ENCODE results near the gene EMP2.
"Not testable (repeated sequence)": the region's sequence is repeated elsewhere in the genome, so short reads cannot be mapped to it uniquely, and the experiment has no call there.

EMP2 gene

GRCh38 chr16:10525214-10525825 is 55.1 kb downstream of the EMP2 start:
- no peak for DNase-seq (ENCODE audit: extremely low read depth in 1 of 2, low read depth in 1 of 2)

- DNase-seq (ENCODE audit: extremely low read depth in 1 of 2, low read depth in 1 of 2), result no peak
Measured at GRCh38 chr16:10522966-10523365, 57.4 kb downstream of the EMP2 start.

DNA sequence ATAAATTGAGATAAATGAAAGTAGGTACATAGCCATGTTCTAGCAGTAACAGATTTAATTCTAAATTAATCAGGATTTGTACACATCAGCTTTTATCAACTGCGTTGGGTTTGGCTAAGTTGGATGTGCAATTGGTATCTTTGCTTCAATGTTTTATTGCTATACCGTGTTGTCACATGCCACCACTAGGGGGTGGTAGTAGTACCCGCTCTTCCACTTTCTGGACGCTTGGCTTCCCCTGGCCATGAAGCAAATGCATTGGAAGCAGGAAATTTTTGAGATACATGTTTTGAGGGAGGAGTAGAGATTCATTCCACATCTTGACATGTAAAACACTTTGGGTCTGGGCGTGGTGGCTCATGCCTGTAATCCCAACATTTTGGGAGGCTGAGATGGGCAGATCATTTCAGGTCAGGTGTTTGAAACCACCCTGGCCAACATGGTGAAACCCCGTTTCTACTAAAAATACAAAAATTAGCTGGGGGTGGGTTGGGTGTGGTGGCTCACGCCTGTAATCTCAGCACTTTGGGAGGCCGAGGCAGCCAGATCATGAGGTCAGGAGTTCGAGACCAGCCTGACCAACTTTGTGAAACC is 58.6 kb downstream of the EMP2 start:
- peak in 1 of 2 donors; percentile 20 for DNase-seq (ENCODE audit: extremely low read depth in 1 of 2, low read depth in 1 of 2)

- DNase-seq (ENCODE audit: extremely low read depth in 1 of 2, low read depth in 1 of 2), result no peak
Measured at GRCh38 chr16:10520869-10521578, 59.4 kb downstream of the EMP2 start.

- DNase-seq (ENCODE audit: extremely low read depth in 1 of 2, low read depth in 1 of 2), result no peak
Measured at GRCh38 chr16:10519929-10520868, 60.2 kb downstream of the EMP2 start.

DNA sequence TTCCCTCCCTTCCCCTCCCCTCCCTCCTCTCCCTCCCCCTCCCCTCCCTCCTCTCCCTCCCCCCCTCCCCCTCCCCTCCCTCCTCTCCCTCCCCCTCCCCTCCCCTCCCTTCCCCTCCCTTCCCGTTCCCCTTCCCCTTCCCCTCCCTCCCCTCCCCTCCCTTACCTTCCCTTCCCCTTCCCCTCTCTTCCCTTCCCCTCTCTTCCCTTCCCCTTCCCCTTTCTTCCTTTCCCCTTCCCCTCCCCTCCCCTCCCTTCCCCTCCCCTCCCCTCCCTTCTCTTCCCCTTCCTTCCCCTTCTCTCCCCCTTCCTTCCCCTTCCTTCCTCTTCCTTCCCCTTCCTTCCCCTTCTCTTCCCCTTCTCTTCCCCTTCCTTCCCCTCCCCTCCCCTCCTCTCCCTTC is 61.1 kb downstream of the EMP2 start:
- no peak for DNase-seq (ENCODE audit: extremely low read depth in 1 of 2, low read depth in 1 of 2)

DNA sequence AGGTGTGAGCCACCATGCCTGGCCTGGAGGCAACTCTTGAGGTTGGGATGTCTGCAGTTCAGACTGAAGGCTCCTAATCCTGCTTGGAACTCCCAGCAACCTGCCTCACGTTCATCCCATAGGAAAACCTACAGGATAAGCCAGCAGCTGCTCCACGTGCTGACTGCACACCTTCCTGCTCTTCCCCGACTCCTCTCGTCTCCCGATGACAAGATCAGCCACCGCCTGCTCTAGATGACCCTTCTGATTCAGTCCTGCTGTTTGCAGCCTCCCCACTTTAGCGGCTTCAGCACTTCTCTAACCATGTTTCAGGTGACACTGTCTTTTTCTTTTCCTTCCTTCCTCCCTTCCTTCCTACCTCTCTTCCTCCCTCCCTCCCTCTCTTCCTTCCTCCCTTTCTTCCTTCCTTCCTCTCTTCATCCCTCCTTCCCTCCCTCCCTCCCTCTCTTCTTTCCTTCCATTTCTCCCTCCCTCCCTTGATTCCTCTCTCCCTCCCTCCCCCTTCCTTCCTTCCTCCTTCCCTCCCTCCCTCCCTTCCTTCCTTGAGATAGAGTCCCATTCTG is 61.8 kb downstream of the EMP2 start:
- no peak for DNase-seq (ENCODE audit: extremely low read depth in 1 of 2, low read depth in 1 of 2)

DNA sequence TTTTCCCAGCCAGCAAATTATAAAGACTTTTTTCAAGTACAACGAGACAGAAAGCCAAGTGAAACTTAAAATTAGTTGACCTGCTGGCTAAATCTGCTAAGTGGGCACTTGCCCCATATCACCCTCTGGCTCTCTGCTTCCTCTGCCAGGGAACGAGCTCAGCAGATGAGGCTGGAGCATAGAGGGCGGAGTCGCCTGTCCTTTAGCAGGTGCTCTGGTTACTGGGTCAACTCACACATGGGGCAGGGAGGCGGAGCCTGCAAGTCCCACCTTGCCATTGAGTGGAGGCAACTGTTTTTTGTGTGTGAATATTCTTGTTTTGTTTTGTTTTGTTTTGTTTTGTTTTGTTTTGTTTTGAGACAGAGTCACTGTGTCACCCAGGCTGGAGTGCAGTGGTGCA is 62.5 kb downstream of the EMP2 start:
- DNase-seq (ENCODE audit: extremely low read depth in 1 of 2, low read depth in 1 of 2), result no peak

GRCh38 chr16:10514369-10515055 is 65.9 kb downstream of the EMP2 start:
- no peak for DNase-seq (ENCODE audit: extremely low read depth in 1 of 2, low read depth in 1 of 2)

DNA sequence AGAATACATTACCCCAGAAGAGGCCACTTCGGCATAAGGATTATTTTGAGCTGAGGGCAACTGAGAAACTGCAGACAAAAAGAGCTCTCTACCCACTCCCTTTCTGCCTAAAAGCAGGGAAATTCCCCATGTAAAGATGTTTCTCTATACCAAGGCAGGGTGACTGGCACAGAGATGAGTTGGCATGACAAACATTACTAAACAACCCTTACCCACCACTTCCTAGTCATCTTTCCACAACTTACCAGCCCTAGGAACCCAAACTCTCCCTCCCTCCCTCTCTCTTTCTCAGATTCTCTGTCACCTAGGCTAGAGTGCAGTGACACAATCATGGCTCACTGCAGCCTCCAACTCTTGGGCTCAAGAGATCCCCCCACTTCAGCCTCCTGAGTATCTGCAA is 68.6 kb downstream of the EMP2 start:
- DNase-seq (ENCODE audit: extremely low read depth in 1 of 2, low read depth in 1 of 2), result peak in 1 of 2 donors; percentile 20

- no peak for DNase-seq (ENCODE audit: extremely low read depth in 1 of 2, low read depth in 1 of 2)
Measured at GRCh38 chr16:10510279-10510678, 70.1 kb downstream of the EMP2 start.

- peak; percentile 6 to 47 for DNase-seq (ENCODE audit: extremely low read depth in 1 of 2, low read depth in 1 of 2)
Measured at GRCh38 chr16:10509534-10510025, 70.8 kb downstream of the EMP2 start.

GRCh38 chr16:10505286-10505685 is 75.1 kb downstream of the EMP2 start:
- not testable (repeated sequence) for DNase-seq (ENCODE audit: extremely low read depth in 1 of 2, low read depth in 1 of 2)

DNA sequence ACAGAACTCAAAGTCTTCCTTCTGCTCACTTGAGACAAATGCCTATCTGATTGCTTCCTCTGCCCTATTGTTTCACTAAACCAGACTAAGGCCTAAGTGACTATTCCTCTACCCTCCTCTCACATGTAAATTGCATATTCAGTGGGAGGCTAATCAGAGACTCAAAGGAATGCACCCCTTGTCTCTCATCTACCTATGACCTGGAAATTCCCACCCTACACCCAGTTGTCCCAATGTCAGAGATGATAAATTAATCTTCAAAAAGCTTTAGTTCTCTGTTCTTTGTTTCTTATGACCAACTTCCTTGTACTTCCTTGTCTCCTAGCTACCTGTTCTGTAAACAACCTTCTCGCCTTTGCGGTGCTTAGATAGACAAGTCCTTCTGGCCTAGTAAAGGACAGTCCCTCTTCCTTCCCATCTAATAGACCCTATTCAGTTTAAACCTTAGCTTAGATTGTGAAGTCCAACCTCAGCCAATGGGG is 76.0 kb downstream of the EMP2 start:
- no peak for DNase-seq (ENCODE audit: extremely low read depth in 1 of 2, low read depth in 1 of 2)

DNA sequence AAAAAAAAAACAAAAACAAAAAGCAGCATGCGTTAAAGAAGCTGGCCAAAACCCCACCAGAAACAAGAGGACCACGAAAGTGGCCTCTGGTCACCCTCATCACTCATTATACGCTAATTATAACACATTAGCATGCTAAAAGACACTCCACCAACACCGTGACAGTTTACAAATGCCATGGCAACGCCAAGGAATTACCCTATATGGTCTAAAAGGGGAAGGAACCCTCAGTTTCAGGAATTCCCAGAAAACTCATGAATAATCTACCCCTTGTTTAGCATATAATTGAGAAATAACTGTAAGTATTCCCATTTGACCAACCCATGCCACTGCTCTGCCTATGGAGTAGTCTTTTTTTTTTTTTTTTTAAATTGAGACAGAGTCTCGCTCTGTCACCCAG is 77.6 kb downstream of the EMP2 start:
- DNase-seq (ENCODE audit: extremely low read depth in 1 of 2, low read depth in 1 of 2), result no peak

DNA sequence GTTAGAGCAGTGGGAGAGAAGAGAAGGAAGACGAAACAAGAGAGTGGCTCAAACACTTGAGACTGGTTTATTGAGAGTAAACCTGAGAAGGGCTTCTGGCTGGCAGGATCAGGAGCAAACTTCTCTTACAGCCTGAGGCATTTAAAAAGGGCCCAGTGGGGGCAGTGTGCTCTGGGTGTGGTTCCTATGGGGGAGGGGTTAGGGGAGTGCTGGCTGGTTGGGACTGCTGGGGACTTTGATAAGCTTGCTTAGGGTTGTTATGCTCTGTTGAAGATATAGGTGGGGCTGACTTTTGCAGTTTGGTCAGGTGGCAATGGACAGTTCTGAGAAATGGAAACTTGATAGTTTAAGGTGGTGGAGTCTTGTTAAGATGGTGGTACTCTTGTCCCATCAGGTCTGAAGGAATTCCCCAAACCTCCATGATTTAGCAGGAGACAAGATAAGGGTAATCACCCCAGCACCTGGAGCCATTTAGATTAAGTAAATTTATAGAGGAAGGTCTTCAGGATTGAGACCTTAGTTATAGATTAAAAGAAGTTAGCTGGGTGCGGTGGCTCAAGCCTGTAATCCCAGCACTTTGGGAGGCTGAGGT is 79.3 kb downstream of the EMP2 start:
- DNase-seq (ENCODE audit: extremely low read depth in 1 of 2, low read depth in 1 of 2), result no peak

DNA sequence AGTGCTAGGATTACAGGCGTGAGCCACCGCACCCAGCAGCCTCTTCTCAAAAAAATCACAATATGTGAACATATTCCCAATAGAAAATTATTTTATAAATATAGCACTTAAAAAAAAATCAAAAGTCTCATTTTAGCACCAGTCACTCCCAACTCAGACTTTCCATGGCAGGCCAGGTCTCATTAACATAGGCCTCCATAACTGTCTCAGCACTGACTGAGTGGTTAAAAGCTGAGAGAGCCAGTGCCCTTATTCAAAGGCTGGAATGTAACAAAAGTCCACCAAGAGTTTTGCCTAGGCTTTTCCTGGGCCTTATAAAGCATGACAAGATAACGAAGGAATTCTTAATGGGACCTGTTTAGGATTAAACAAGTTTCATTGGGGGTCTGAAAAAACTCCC is 79.8 kb downstream of the EMP2 start:
- DNase-seq (ENCODE audit: extremely low read depth in 1 of 2, low read depth in 1 of 2), result no peak

GRCh38 chr16:10497132-10498101 is 83.0 kb downstream of the EMP2 start:
- DNase-seq (ENCODE audit: extremely low read depth in 1 of 2, low read depth in 1 of 2), result no peak

- DNase-seq (ENCODE audit: extremely low read depth in 1 of 2, low read depth in 1 of 2), result no peak
Measured at GRCh38 chr16:10495031-10495345, 85.4 kb downstream of the EMP2 start.
